GM19467 (cell line): ENCODE results near the gene HDAC10.
A peak's percentile ranks its signal among the peaks of the same experiment; 100 is the strongest.
"Not testable (repeated sequence)": the region's sequence is repeated elsewhere in the genome, so short reads cannot be mapped to it uniquely, and the experiment has no call there.

ENCODE experiments used
- ATAC-seq: cut with Tn5 transposase; IDR thresholded peaks from one replicate; pipeline ENCODE4 v1.9.1; 2021; ENCODE audit warnings: mild to moderate bottlenecking, moderate library complexity; ENCODE audit not compliant: unreplicated experiment

HDAC10 gene

DNA sequence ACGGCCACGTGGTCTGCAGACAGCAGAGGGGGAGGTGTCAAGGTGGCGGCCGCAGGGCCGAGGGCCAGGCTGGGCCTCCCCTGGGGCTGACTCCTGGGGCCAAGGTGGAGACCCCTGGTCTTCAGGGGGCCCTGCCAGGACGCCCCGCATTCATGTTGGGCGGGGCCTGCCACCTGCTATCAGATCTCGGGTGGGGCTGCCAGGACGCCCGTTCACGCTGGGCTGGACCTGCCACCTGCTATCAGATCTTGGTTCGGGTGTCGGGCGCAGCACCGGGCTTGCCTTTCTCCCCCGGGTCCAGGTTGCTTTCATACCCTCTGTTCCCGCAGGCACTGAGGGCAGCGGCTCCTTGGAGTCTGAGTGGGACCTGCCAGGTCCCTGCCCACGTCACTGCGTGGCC is 35.2 kb upstream of the HDAC10 start:
- ATAC-seq, result no peak

DNA sequence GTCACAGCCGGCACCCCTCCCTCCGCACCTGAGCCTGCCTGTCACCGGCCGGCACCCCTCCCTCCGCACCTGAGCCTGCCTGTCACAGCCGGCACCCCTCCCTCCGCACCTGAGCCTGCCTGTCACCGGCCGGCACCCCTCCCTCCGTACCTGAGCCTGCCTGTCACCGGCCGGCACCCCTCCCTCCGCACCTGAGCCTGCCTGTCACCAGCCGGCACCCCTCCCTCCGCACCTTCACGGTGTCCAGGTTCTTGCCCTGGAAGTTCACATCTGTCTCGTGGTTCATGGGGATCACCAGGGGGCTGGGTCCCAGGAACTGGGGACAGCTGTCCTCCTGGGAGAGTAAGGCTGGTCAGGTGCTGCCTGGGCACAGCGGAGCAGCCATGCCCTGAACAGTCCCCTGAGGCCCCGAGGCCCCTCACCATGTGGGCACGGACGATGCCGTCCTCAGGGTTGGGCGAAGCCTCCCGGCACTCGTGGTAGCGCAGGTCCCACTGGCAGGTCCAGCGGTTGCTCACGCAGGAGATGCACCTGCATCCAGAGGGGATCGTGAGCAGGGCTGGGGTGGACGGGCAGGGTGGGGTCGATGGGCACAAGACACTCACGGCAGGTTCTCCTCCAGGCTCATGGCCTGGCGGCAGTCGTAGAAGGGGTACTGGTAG is 34.6 kb upstream of the HDAC10 start:
- ATAC-seq, result no peak

- ATAC-seq, result no peak
Observed at GRCh38 chr22:50284479-50284878, 33.4 kb upstream of the HDAC10 start.

DNA sequence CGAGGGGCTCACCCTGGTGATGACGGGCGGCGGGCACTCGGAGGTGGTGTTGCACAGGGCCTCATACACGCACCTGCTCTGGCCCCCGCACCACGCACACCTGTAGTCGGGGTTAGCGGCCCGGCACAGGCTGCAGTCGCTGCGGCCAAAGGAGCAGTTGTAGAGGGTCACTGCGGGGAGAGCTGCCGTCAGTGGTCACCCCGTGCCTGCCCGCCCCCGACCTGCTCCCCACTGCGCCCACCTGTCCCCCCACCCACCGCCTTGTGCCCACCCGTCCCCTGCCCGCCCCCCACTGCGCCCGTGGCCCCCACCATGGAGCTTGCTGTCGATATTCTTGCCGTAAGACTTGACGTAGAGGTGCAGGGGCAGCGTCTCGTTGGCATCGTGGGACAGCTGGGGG is 32.8 kb upstream of the HDAC10 start:
- no peak for ATAC-seq

- ATAC-seq, result no peak
Observed at GRCh38 chr22:50282361-50283155, 31.5 kb upstream of the HDAC10 start.

- ATAC-seq, result no peak
Observed at GRCh38 chr22:50281957-50282356, 30.9 kb upstream of the HDAC10 start.

DNA sequence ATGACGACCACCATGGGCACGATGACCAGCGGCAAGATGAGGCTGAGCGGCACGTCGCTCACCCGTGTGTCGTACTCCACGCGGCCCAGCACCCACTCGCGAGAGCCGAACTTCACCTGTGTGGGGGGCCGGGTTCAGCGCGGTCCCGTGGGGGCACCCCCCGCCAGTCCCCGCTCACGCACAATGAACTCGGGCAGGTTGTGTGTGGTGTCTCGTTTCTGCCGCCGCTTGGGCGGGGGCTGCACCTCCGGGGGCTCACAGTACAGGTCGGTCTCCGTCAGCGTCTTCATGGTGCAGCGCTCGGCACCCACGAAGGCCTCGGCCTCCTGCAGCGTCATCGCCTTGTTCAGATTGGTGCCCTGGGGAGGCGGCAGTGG is 30.3 kb upstream of the HDAC10 start:
- no peak for ATAC-seq

DNA sequence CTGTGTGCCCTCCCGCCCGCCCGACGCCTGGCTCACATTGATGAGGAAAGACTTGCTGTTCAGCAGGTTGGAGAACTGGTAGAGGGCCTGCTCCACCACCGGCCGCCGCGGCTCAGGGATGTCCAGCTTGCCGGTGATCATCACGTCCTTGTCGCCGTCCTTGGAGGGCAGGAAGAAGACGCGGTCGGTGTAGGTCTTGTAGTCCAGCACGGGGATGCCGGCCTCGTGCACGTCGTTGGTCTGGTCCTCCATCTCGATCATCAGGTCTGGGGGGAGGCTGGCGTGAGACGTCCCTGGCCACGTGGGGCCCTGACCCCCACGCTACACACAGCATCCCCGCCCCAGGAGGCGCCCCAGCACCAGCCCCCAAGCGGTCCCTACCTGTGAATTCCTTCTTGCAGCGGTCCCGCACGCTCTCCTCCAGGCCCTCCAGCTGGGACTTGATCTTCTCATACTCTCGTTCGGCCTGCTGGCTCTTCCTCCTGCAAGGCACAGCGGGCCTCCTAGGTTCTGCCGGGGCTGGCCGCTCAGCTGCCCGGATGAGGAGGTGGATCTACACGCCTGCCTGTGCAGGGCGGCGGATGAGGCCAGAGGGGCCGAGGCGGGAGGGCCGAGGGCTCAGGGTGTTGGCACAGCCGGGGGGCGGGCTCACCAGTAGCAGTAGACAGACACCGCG is 29.8 kb upstream of the HDAC10 start:
- no peak for ATAC-seq

DNA sequence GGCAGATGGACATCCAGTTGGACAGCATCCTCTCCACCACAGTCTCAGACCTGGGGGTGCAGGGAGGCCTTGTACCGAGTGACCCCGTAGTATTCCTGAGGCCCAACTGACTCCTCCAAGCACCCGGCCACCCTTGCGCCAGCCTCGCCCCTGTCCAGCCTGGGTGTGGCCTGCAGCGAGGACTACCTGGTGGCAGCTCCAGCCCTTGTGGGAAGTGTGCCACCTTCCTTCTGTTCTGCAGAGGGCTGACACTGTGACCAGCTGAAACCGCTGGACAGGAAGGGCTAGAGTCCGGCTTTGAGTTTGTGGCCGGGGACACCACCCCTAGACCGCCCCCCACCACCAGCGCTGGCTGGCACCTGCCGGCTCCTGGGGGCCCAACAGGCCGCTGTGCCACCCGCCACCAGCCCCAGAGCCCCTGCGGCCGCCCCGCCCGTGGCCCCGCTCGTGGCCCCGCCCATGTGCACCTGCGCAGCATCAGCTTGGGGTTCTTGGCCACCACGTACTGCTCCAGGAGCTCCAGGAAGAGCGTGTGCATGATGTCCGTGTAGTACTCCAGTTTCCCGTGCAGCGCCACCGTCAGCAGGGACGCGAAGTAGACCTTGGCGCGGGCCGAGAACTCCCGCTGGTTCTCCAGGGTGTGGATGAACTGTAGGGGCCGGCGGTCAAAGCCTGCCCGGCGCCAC is 29.1 kb upstream of the HDAC10 start:
- no peak for ATAC-seq

DNA sequence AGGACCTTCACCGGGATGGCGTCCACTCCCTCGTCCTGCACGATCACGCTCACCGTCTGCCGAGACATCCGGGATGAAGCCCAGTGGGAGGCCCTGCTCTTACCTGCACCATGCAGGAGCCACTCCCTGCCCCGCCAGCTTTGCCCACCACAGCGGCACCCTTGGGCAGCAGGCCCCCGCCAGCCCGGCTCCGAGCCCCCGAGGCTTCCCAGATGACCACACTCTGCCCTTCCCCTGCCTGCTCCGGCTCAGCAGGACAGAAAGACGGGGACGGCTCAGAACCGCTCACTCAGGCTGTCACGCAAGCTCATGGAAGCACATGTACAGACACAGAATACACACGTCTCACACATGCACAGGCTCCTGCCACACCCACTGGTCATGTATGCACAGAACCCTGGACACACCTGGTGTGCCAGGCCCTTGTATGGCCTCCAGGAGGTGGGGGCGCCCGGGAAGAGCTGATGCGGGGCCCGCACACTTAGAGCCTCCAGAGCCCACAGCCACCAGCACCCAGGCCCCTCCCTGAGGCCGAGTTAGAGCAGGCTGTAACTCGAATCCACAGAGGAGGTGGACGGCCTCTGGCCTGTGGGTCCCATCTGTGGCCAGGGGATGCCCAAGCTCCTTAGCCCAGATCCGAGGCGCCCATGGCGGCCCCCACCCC is 28.0 kb upstream of the HDAC10 start:
- no peak for ATAC-seq

GRCh38 chr22:50278461-50278860 is 27.4 kb upstream of the HDAC10 start:
- no peak for ATAC-seq

- no peak for ATAC-seq
Observed at GRCh38 chr22:50277761-50278160, 26.7 kb upstream of the HDAC10 start.

DNA sequence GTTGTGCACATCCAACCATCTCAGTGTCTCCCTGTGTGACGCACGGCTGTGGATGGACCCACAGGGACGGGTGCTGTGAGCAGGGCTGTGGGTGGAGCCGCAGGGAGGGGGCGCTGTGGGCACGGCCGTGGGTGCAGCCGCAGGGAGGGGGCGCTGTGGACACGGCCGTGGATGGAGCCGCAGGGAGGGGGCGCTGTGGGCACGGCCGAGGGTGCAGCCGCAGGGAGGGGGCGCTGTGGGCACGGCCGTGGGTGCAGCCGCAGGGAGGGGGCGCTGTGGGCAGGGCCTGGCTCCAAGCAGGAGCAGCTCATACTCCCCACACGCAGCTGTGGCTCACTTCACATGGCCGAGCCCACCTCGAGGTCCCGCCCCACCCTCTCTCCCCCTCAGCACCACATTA is 25.1 kb upstream of the HDAC10 start:
- ATAC-seq, result peak; percentile 51

DNA sequence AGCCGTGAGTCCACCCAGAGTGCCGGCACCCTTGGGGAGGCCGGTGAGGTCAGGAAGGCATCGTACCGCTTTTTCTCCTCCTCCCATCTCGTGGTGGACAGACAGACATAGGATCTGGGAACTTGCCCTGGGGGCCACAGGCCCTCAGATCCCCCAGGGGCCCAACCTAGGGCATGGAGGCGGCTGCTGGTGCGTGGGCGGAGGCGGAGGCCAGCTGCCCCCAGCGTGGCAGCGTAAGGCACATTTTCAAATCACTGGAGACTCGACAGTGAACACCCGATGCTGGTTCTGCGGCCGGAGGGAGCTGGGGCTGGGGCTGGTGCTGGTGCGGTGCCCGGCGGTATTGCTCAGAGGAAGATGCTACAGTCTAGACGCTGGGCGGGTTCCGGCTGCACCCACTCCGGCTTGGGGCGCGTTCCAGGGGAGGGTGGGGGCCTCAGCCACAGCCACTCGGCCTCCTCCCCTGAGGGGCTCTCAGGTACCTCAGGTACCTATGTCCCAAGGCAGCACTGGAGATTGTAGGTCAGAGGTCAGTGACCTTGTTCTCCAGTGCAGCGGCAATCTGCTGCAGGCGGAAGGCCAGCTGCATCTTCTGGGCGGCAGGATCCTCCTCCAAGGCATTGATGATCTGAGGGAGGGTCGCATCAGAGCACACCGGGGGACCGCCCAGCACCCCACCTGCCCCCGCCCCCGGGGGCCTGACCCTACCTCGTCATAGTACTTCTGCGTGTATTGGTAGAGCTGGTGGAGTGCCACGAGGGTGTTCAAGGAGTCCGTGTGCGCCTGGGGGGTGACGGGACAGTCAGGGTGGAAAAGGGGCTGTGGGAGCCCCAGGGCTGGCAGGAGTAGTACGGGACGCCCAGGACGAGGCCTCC is 24.4 kb upstream of the HDAC10 start:
- no peak for ATAC-seq

DNA sequence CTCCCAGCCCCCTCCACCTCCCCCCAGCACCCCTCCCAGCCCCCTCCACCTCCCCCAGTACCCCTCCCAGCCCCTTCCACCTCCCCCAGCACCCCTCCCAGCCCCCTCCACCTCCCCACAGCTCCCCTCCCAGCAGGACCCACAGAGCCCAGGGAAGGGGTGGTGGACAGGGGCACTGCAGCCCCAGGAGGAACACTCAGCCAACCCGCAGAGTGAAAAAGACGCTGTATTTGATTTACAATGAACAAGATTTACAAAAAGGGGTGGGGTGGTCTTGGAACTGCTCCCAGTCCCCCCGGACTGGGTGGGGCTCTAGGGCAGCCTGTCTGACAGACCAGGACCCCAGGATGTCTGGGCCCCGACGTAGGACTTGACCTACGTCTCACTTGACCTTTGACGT is 23.7 kb upstream of the HDAC10 start:
- no peak for ATAC-seq

DNA sequence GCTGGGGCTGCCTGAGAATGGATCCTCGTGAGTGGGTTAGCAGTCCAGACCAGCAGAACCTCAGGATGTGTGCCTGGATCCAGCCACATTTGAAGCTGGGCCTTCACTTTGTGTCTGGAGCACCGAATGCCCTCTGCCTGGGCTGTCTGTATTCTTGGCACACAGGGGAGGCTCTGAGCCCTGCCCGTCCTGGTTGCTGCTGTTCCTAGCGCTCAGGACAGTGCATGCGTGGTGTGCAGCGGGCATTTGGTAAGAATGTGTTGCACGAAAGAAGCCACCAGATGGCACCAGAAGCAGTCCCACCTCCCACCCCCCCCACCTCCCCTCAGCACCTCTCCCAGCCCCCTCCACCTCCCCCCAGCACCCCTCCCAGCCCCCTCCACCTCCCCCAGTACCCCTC is 23.2 kb upstream of the HDAC10 start:
- no peak for ATAC-seq

GRCh38 chr22:50273781-50274180 is 22.7 kb upstream of the HDAC10 start:
- ATAC-seq, result not testable (repeated sequence)

DNA sequence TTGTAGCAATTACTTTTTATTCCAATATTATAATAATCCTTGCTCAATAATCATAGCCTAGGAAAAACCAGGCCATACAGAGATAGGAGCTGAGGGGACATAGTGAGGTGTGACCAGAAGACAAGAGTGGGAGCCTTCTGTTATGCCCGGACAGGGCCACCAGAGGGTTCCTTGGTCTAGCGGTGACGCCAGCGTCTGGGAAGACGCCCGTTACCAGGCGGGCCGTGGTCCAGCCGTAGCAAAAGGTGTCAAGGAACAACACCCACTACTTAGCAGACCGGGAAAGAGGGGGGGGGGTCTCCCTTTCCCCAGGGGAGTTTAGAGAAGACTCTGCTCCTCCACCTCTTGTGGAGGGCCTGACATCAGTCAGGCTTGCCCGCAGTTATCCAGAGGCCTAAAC is 22.3 kb upstream of the HDAC10 start:
- not testable (repeated sequence) for ATAC-seq

- no peak for ATAC-seq
Observed at GRCh38 chr22:50272044-50272802, 21.2 kb upstream of the HDAC10 start.
